K562 (cell line): ENCODE measurements around the gene GPR85. TPM values are rescaled to one million over a fixed set of nuclear protein-coding genes. Genes with fewer than 3 reads are reported as not detected.

Experiments
- ATF7 ChIP-seq: fragments of 450-650 bp; IDR thresholded peaks from 2 replicates; pipeline ENCODE4 v1.7.1; 2014; ENCODE audit warnings: mild to moderate bottlenecking, moderate library complexity
- CUX1 ChIP-seq: fragments of 200-800 bp; sonication (Bioruptor generic); IDR thresholded peaks from 2 replicates; pipeline ENCODE4 v1.6.1; 2016; ENCODE audit warnings: missing genetic modification characterization, missing compliant biosample characterization
- DPF2 ChIP-seq: fragments of 450-650 bp; IDR thresholded peaks from 2 replicates; pipeline ENCODE4 v1.6.1; 2016
- EP400 ChIP-seq: fragments of 450-650 bp; IDR thresholded peaks from 2 replicates; pipeline ENCODE4 v1.6.1; 2017; ENCODE audit warnings: antibody characterized with exemption, mild to moderate bottlenecking, moderate library complexity
- GTF2E2 ChIP-seq: fragments of 200-800 bp; sonication (Bioruptor generic); IDR thresholded peaks from 2 replicates; pipeline ENCODE4 v1.6.1; 2016; ENCODE audit warnings: missing genetic modification characterization, missing compliant biosample characterization
- HMGXB4 ChIP-seq: sonication (generic); formaldehyde crosslinking; IDR thresholded peaks from 2 replicates; pipeline ENCODE4 v1.8.1; 2023; ENCODE audit warnings: mild to moderate bottlenecking, missing genetic modification reagents
- MYC ChIP-seq, 2 experiments: fragments of 250-450 bp in 1 of 2; sonication (Bioruptor Pico) in 1 of 2; IDR thresholded peaks; 2 replicates each; pipeline versions ENCODE4 v1.5.1 to v1.6.1; 2012 to 2021; ENCODE audit warnings: low read depth in 2 of 2, borderline replicate concordance in 1 of 2, improper control_type of control experiment in 1 of 2, low read length in 1 of 2, mild to moderate bottlenecking in 1 of 2, moderate library complexity in 1 of 2
- NFIX ChIP-seq: fragments of 250-450 bp; sonication (Bioruptor Pico); IDR thresholded peaks from 2 replicates; pipeline ENCODE4 v1.4.0; 2020; ENCODE audit warnings: low read depth, mild to moderate bottlenecking, moderate library complexity
- NFRKB ChIP-seq: fragments of 450-650 bp; IDR thresholded peaks from 2 replicates; pipeline ENCODE4 v1.6.1; 2016; ENCODE audit warnings: low read depth
- PTRF ChIP-seq: fragments of 450-650 bp; IDR thresholded peaks from 2 replicates; pipeline ENCODE4 v1.6.1; 2016; ENCODE audit warnings: mild to moderate bottlenecking, missing genetic modification characterization, missing compliant biosample characterization
- SMARCA4 ChIP-seq: fragments of 450-650 bp; IDR thresholded peaks from 2 replicates; pipeline ENCODE4 v1.6.1; 2016
- VEZF1 ChIP-seq: fragments of 200-800 bp; sonication (Bioruptor generic); IDR thresholded peaks from 2 replicates; pipeline ENCODE4 v1.6.1; 2017; ENCODE audit warnings: missing genetic modification characterization, missing compliant biosample characterization
- ZNF121 ChIP-seq: sonication (generic); formaldehyde crosslinking; conservative IDR thresholded peaks from 2 replicates; pipeline ENCODE4 v1.8.0; 2022; ENCODE audit warnings: missing genetic modification reagents
- ZNF384 ChIP-seq: IDR thresholded peaks from 2 replicates; pipeline ENCODE4 v1.6.1; 2012; ENCODE audit warnings: low read depth, low read length, improper control_type of control experiment
- ZNF431 ChIP-seq: sonication (generic); formaldehyde crosslinking; IDR thresholded peaks from 2 replicates; pipeline ENCODE4 v1.8.0; 2022; ENCODE audit warnings: mild to moderate bottlenecking, missing genetic modification reagents
- ZNF766 ChIP-seq: fragments of 200-800 bp; sonication (Bioruptor generic); conservative IDR thresholded peaks from 2 replicates; pipeline ENCODE4 v1.6.1; 2016; ENCODE audit warnings: missing genetic modification characterization, missing compliant biosample characterization
- polyA plus RNA-seq, 8 experiments: library from polyadenylated mRNA; depleted of rRNA in 4 of 8; stranded (reverse) in 5 of 8; unstranded in 3 of 8; fragments of >200 nt; fragmentation: Nextera tagmentation in 2 of 8; fragmentation: Illumina TruSeq in 1 of 8; extraction: Ambion mirVana in 2 of 8; extraction: Trizol in 1 of 8; gene quantifications; 2 replicates each; pipeline versions ENCODE4 v1.2.1 to v1.2.3, GENCODE V29; 2011 to 2014; ENCODE audit warnings: inconsistent platforms in 1 of 8, missing spikeins in 1 of 8
- total RNA-seq, 7 experiments: library from RNA; depleted of rRNA in 6 of 7; stranded (reverse); fragments of >200 nt in 6 of 7; fragmentation: Illumina TruSeq in 2 of 7; extraction: Trizol in 2 of 7; gene quantifications; 2 replicates each; pipeline versions ENCODE4 v1.2.1 to v1.2.3, GENCODE V29; 2011 to 2021; ENCODE audit warnings: low replicate concordance in 1 of 7
- TF ChIP-seq, protein P1 (sequence below), 2 experiments: fragments of 450-650 bp in 1 of 2; sonication (generic) in 1 of 2; formaldehyde crosslinking in 1 of 2; IDR thresholded peaks in 1 of 2; conservative IDR thresholded peaks in 1 of 2; 2 replicates each; pipeline versions ENCODE4 v1.6.1 to v1.8.1; 2016 to 2023; ENCODE audit warnings: mild to moderate bottlenecking in 2 of 2, moderate library complexity in 2 of 2, inconsistent platforms in 1 of 2, missing genetic modification reagents in 1 of 2

GPR85 gene
- total and polyA plus RNA-seq, 9 of the 15 experiments (the other 6 are each of a cell fraction or from before 2014, with no cell fraction given): 2.9 to 18.2 (median 4.0) TPM

DNA sequence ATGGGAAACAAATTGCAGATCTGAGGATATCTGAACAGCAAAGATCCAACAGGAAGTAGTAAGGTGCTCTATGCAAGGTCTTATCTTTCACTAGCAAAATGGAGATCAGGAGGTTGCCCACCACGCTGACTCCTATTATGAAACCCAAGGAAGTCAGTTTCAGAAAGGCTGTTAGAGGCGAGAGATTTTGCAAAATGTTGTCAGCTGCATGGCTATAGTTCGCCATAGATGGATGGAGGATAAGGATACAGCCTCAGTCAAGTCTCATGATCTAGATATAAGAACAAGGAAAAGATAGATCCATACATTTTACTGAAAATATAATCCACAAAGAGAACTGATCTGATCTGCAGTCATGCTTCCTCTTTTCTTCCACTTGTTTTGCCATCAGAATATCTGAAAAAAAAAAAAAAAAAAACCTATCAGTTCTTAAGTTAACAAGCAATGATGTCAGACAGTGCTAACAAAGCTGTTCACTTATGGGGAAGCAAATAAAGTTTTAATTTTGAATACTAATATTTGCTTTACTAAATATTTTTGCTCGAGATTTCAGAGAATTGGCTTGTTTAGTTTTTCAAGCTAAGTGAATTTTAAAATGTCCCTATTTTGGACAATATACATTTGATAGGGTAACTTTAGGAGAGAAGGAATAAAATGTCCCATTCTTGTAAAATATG is 2.0 kb downstream of the GPR85 start (continued):
- TF ChIP-seq, protein P1, sequence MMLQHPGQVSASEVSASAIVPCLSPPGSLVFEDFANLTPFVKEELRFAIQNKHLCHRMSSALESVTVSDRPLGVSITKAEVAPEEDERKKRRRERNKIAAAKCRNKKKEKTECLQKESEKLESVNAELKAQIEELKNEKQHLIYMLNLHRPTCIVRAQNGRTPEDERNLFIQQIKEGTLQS (IDR thresholded peaks at IDR 0.05): peak; percentile 40; the same call in 1 of the 2 replicates
- TF ChIP-seq, protein P1 (CRISPR knock-in tag; conservative IDR thresholded peaks at IDR 0.05): no peak
- TF ChIP-seq NFIX: no peak
- no peak for TF ChIP-seq ZNF121 (CRISPR knock-in tag)
- TF ChIP-seq GTF2E2 (tag): peak; percentile 32; the same call in 1 of the 2 replicates
- peak; percentile 84 for TF ChIP-seq ZNF384
- TF ChIP-seq HMGXB4 (CRISPR knock-in tag): no peak
- 0 out of 2 replicates have a peak, but pooled peaks have one; percentile 8 for TF ChIP-seq MYC (IDR thresholded peaks at IDR 0.05; ENCODE audit: low read depth, low read length)
- TF ChIP-seq MYC (CRISPR knock-in tag; IDR thresholded peaks at IDR 0.05; ENCODE audit: borderline replicate concordance, low read depth): no peak
- TF ChIP-seq DPF2: 0 out of 2 replicates have a peak, but pooled peaks have one; percentile 28
- no peak for TF ChIP-seq NFRKB
- 0 out of 2 replicates have a peak, but pooled peaks have one; percentile 58 for TF ChIP-seq CUX1 (CRISPR knock-in tag)
- peak; percentile 75 for TF ChIP-seq ZNF766
- TF ChIP-seq ZNF431: no peak
- no peak for TF ChIP-seq PTRF (tag)
- TF ChIP-seq EP400: peak; percentile 27; the same call in 1 of the 2 replicates
- 0 out of 2 replicates have a peak, but pooled peaks have one; percentile 29 for TF ChIP-seq SMARCA4
- TF ChIP-seq VEZF1 (CRISPR knock-in tag): peak; percentile 20; the same call in 1 of the 2 replicates
- TF ChIP-seq ATF7: peak; percentile 87
